Endothelial cell of umbilical vein (primary cell): ENCODE data around the gene EN2. TPM values are rescaled to one million over a fixed set of nuclear protein-coding genes. Genes with fewer than 3 reads are reported as not detected.

ENCODE experiments used
- BruUV-seq: library from RNA; stranded (reverse); fragments of 400-500 nt; replicated peaks from 2 replicates; lab custom pipeline; 2021; lab: Mats Ljungman, UMichigan
- CTCF ChIA-PET: fragments of 300-600, 350-600 bp; sonication (Branson Sonifier 250); formaldehyde crosslinking; loops from one replicate; lab custom pipeline; 2021; ENCODE audit warnings: antibody characterized with exemption, inconsistent platforms; lab: Charles Lee
- POLR2A ChIA-PET: fragments of 300-600, 350-600 bp; sonication (Branson Sonifier 250); formaldehyde crosslinking; loops from one replicate; lab custom pipeline; 2021; ENCODE audit warnings: antibody characterized with exemption, inconsistent platforms; lab: Charles Lee
- DNase-seq: peaks from one replicate; pipeline ENCODE4 v3.0.0-alpha.2; 2011; ENCODE audit warnings: low read depth, low spot score
- FAIRE-seq: peaks from 2 replicates; lab custom pipeline; 2011; peaks lifted over from hg19 to GRCh38; lab: Jason Lieb, UNC
- H2AFZ ChIP-seq: 2 replicates; pipeline ENCODE4 v1.6.0; 2012; ENCODE audit warnings: low read depth, low read length, control low read depth, inconsistent platforms
- H3K27ac ChIP-seq: 2 replicates; pipeline ENCODE4 v1.5.1; 2011; ENCODE audit warnings: low read depth, mild to moderate bottlenecking, control low read depth, low read length, moderate library complexity; ENCODE audit not compliant: insufficient read depth
- H3K27me3 ChIP-seq, 2 experiments: 2 replicates each; pipeline versions ENCODE4 v1.6.0 to v1.6.1; 2011; ENCODE audit warnings: low read length in 2 of 2, mixed read lengths in 1 of 2; ENCODE audit not compliant: control insufficient read depth in 2 of 2, insufficient read depth in 2 of 2
- H3K36me3 ChIP-seq, 2 experiments: 2 replicates in 1 of 2; 3 replicates in 1 of 2; pipeline ENCODE4 v1.5.1; 2011; ENCODE audit warnings: low read length in 2 of 2, mild to moderate bottlenecking in 1 of 2, moderate library complexity in 1 of 2; ENCODE audit not compliant: control insufficient read depth in 2 of 2, insufficient read depth in 2 of 2; ENCODE audit errors: extremely low read depth in 1 of 2
- H3K4me1 ChIP-seq: 3 replicates; pipeline ENCODE4 v1.5.1; 2011; ENCODE audit warnings: mild to moderate bottlenecking, low read length; ENCODE audit not compliant: control insufficient read depth, insufficient read depth; ENCODE audit errors: extremely low read depth
- H3K4me2 ChIP-seq: 2 replicates; pipeline ENCODE4 v1.6.1; 2011; ENCODE audit warnings: low read length, control low read depth, mixed read lengths; ENCODE audit not compliant: insufficient read depth
- H3K4me3 ChIP-seq, 3 experiments: fragments of 200-600 bp in 1 of 3; sonication (generic), shearing (Covaris generic) in 1 of 3; replicated peaks in 1 of 3; 2 replicates each; pipeline ENCODE4 v1.5.1; 2011 to 2016; ENCODE audit warnings: control low read depth in 3 of 3, low read length in 3 of 3, mild to moderate bottlenecking in 2 of 3, inconsistent platforms in 1 of 3, low read depth in 1 of 3, moderate library complexity in 1 of 3; ENCODE audit not compliant: insufficient read depth in 1 of 3
- H3K79me2 ChIP-seq: 2 replicates; pipeline ENCODE4 v1.6.0; 2012; ENCODE audit warnings: low read length, inconsistent platforms; ENCODE audit not compliant: control insufficient read depth, insufficient read depth
- H3K9ac ChIP-seq: replicated peaks from 2 replicates; pipeline ENCODE3; 2011; ENCODE audit warnings: low read length, control low read depth; ENCODE audit not compliant: insufficient read depth; ENCODE audit errors: extremely low read depth
- H3K9me1 ChIP-seq: replicated peaks from 3 replicates; pipeline ENCODE4 v1.6.0; 2011; ENCODE audit warnings: mild to moderate bottlenecking, low read length; ENCODE audit not compliant: control insufficient read depth, insufficient read depth; ENCODE audit errors: extremely low read depth
- H3K9me3 ChIP-seq: replicated peaks from 2 replicates; pipeline ENCODE4 v1.5.1; 2012; ENCODE audit warnings: low read length, inconsistent platforms; ENCODE audit not compliant: control insufficient read depth, insufficient read depth
- H4K20me1 ChIP-seq: replicated peaks from 2 replicates; pipeline ENCODE3; 2011; ENCODE audit warnings: mild to moderate bottlenecking, low read length; ENCODE audit not compliant: control insufficient read depth, insufficient read depth; ENCODE audit errors: extremely low read depth
- CTCF ChIP-seq, 2 donors: IDR thresholded peaks; 1 replicate in 1 of 2; 2 replicates in 1 of 2; pipeline ENCODE4 v1.5.1; 2011; ENCODE audit warnings: low read length in 2 of 2, mild to moderate bottlenecking in 2 of 2, moderate library complexity in 2 of 2, control low read depth in 1 of 2, inconsistent platforms in 1 of 2, low read depth in 1 of 2; ENCODE audit not compliant: insufficient read depth in 1 of 2; ENCODE audit errors: extremely low read depth in 1 of 2
- EZH2 ChIP-seq: IDR thresholded peaks from 2 replicates; pipeline ENCODE4 v1.6.1; 2012; ENCODE audit warnings: borderline replicate concordance, low read depth, mild to moderate bottlenecking, moderate library complexity, low read length, inconsistent platforms; ENCODE audit not compliant: severe bottlenecking
- FOS ChIP-seq: IDR thresholded peaks from 2 replicates; pipeline ENCODE4 v1.6.1; 2011; ENCODE audit warnings: mild to moderate bottlenecking, low read length, moderate library complexity, borderline replicate concordance; ENCODE audit not compliant: insufficient read depth
- GATA2 ChIP-seq: IDR thresholded peaks from 2 replicates; pipeline ENCODE4 v1.7.0; 2011; ENCODE audit warnings: low read depth, mild to moderate bottlenecking, moderate library complexity, mixed read lengths, low read length; ENCODE audit not compliant: insufficient read length, insufficient read depth
- JUN ChIP-seq: IDR thresholded peaks from 2 replicates; pipeline ENCODE4 v1.6.1; 2011; ENCODE audit warnings: borderline replicate concordance, low read depth; ENCODE audit not compliant: insufficient read length, insufficient read depth
- MAX ChIP-seq: IDR thresholded peaks from 2 replicates; pipeline ENCODE4 v1.6.1; 2011; ENCODE audit not compliant: insufficient read depth, insufficient read length
- MYC ChIP-seq: IDR thresholded peaks from one replicate; pipeline ENCODE4 v1.6.1; 2011; ENCODE audit warnings: mild to moderate bottlenecking, low read depth, low read length
- POLR2A ChIP-seq: IDR thresholded peaks from 2 replicates; pipeline ENCODE4 v1.6.1; 2012; ENCODE audit warnings: low read depth, mild to moderate bottlenecking, control low read depth, low read length
- POLR2AphosphoS5 ChIP-seq: IDR thresholded peaks from 2 replicates; pipeline ENCODE4 v1.6.1; 2012; ENCODE audit warnings: low read depth, mild to moderate bottlenecking, control low read depth, low read length, moderate library complexity; ENCODE audit not compliant: insufficient read depth
- dilution Hi-C: fragments of 300-500 bp; cut with MboI; formaldehyde crosslinking; loops from one replicate; pipeline ENCODE4 v1.15.0; 2019; ENCODE audit warnings: low sequenced_read_pairs; ENCODE audit not compliant: extremely low pct_ligation_motif_present
- intact Hi-C: fragments of 100-400 bp; cut with micrococcal nuclease; formaldehyde crosslinking; loops from one replicate; pipeline ENCODE4 v1.10.0; 2022
- polyA plus RNA-seq, 4 experiments: library from polyadenylated mRNA; depleted of rRNA in 3 of 4; stranded (reverse) in 3 of 4; unstranded in 1 of 4; fragments of >200 nt; gene quantifications; 2 replicates each; pipeline versions ENCODE4 v1.2.1 to v1.2.3, GENCODE V29; 2011 to 2012; ENCODE audit warnings: missing spikeins in 1 of 4
- total RNA-seq: library from RNA; stranded (reverse); gene quantifications from 2 replicates; pipeline ENCODE4 v1.2.3, GENCODE V29; 2021

The EN2 gene
- total and polyA plus RNA-seq, 2 donors (not counting 3 experiments of a cell fraction or from before 2014, with no cell fraction given), result not detected

GRCh38 chr7:155429651-155430050 is 28.3 kb upstream of the EN2 start:
- intact Hi-C loops (no loop called here), dilution Hi-C loops (no loop called here)
- BruUV-seq, result no TSS peak
- Histone ChIP-seq H4K20me1 (no peaks in the 10 kb centered on the region), H3K9me1 (no peaks in the 10 kb centered on the region), H3K36me3 (no peaks in the 10 kb centered on the region), H2AFZ (no peak overlapping the region), H3K4me2 (no peak overlapping the region), H3K27ac (no peak overlapping the region), H3K27me3 (no peaks in the 10 kb centered on the region), H3K9me3 (no peaks in the 10 kb centered on the region), H3K9ac (no peak overlapping the region), H3K79me2 (no peaks in the 10 kb centered on the region), H3K4me3 (no peak overlapping the region), H3K4me1 (no peaks in the 10 kb centered on the region)
- TF ChIP-seq MYC (no peak), JUN (no peak), FOS (no peak), MAX (no peak), CTCF (IDR thresholded peaks at IDR 0.05; ENCODE audit: extremely low read depth in 1 of 2, insufficient read depth in 1 of 2, low read depth in 1 of 2, low read length in 2 of 2) (no peak), GATA2 (no peak), EZH2 (no peak), POLR2A (no peak), POLR2AphosphoS5 (no peak)
- no peak for FAIRE-seq
- DNase-seq, result no peak
- CTCF ChIA-PET, result interaction anchor here (0.7 kb wide), 1 partner anchor 49 kb away, joined by 3 read pairs; no protein-coding TSS in a partner anchor
- POLR2A ChIA-PET, result no interaction called here
